ENCODE measurements around the gene EFNA4. TPM values are rescaled to one million over a fixed set of nuclear protein-coding genes. Genes with fewer than 3 reads are reported as not detected.

EFNA4 gene
- total RNA-seq, 2 donors from 2014 or later = 15.9 to 17.9 TPM

DNA sequence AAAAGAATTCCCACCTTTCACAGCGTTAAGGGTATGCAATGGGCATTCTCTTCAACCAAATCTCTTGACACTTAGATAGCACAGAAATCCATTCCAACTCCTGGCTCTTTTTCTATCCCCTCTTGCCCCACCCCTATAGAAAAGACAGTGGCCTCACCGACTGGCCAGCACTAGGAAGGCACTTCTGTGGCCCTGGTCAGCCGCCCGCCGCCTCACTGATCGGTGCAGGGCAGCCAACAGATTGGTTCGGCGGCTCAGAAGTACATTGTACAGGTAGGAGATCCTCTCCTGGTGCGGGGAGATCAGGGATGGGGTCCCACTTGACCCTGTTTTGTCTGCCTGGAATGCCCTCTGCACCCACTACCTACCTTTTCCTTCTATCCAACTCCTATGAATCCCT lies 39.2 kb upstream of the EFNA4 start:
- H3K4me3 Mint-ChIP-seq = no peak overlapping the region
- no peaks in the 10 kb centered on the region for H3K4me1 Mint-ChIP-seq
- no peak overlapping the region for H3K4me3 ChIP-seq (ENCODE audit: low read length)
- no peak overlapping the region for H3K27ac Mint-ChIP-seq
- no peaks in the 10 kb centered on the region for H3K36me3 ChIP-seq (ENCODE audit: control insufficient read depth, insufficient read depth, low read length)
- H3K4me1 ChIP-seq (ENCODE audit: control insufficient read depth, insufficient read depth, low read length) = no peaks in the 10 kb centered on the region
- no peak overlapping the region for H3K27ac ChIP-seq (ENCODE audit: low read depth, low read length)
- DNase-seq = no peak
- H3K9ac ChIP-seq (ENCODE audit: extremely low read depth, low read length, poor library complexity, severe bottlenecking) = no peak overlapping the region
- H3K36me3 Mint-ChIP-seq (ENCODE audit: low read depth) = no peaks in the 10 kb centered on the region
- H3K9me3 Mint-ChIP-seq = no peaks in the 10 kb centered on the region
- no peaks in the 10 kb centered on the region for H3K27me3 ChIP-seq (ENCODE audit: control insufficient read depth, insufficient read depth, low read length, poor library complexity, severe bottlenecking)
- H3K9me3 ChIP-seq (ENCODE audit: control insufficient read depth, low read length) = no peaks in the 10 kb centered on the region
- H3K27me3 Mint-ChIP-seq (ENCODE audit: insufficient read depth) = peaks cover 7% of the 10 kb centered on the region
- TF ChIP-seq, protein P1, sequence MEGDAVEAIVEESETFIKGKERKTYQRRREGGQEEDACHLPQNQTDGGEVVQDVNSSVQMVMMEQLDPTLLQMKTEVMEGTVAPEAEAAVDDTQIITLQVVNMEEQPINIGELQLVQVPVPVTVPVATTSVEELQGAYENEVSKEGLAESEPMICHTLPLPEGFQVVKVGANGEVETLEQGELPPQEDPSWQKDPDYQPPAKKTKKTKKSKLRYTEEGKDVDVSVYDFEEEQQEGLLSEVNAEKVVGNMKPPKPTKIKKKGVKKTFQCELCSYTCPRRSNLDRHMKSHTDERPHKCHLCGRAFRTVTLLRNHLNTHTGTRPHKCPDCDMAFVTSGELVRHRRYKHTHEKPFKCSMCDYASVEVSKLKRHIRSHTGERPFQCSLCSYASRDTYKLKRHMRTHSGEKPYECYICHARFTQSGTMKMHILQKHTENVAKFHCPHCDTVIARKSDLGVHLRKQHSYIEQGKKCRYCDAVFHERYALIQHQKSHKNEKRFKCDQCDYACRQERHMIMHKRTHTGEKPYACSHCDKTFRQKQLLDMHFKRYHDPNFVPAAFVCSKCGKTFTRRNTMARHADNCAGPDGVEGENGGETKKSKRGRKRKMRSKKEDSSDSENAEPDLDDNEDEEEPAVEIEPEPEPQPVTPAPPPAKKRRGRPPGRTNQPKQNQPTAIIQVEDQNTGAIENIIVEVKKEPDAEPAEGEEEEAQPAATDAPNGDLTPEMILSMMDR (conservative IDR thresholded peaks at IDR 0.05) = no peak
- WGBS, 2 experiments (ENCODE audit: insufficient coverage in 1 of 2, insufficient read length in 1 of 2) = 93% methylated on average over 3 to 9 of the region's 9 CpGs

DNA sequence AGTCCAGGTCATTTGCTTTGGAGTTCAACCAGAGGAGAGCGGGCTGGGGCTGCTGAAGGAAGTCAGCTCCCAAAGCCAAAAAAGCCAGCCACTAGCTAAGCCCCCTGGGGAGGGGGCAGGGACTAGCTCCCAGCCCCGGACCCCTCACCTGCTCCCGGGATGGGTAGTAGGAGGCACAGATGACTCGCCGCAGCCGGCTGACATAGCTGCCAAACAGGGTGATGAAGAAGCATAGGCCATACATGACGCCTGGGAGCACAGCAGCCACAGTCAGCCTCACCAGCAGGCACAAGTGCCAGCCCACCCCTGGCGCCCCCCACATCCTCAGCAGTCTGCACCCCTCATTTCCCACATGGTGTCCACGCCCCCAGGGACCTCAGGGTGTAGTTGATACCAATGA lies 37.4 kb upstream of the EFNA4 start:
- TF ChIP-seq, protein P1 (conservative IDR thresholded peaks at IDR 0.05) = no peak
- Histone ChIP-seq H3K9me3 (ENCODE audit: control insufficient read depth, low read length) (no peaks in the 10 kb centered on the region), H3K27me3 (ENCODE audit: control insufficient read depth, insufficient read depth, low read length, poor library complexity, severe bottlenecking) (no peaks in the 10 kb centered on the region), H3K4me1 (ENCODE audit: control insufficient read depth, insufficient read depth, low read length) (no peaks in the 10 kb centered on the region), H3K27ac (ENCODE audit: low read depth, low read length) (no peak overlapping the region), H3K4me3 (ENCODE audit: low read length) (no peak overlapping the region), H3K36me3 (ENCODE audit: control insufficient read depth, insufficient read depth, low read length) (no peaks in the 10 kb centered on the region), H3K9ac (ENCODE audit: extremely low read depth, low read length, poor library complexity, severe bottlenecking) (no peak overlapping the region)
- DNase-seq = no peak
- H3K4me1 Mint-ChIP-seq = no peaks in the 10 kb centered on the region
- no peaks in the 10 kb centered on the region for H3K36me3 Mint-ChIP-seq (ENCODE audit: low read depth)
- 68 to 82% methylated on average over 6 to 9 of the region's 9 CpGs for WGBS, 2 experiments (ENCODE audit: insufficient coverage in 1 of 2, insufficient read length in 1 of 2)
- no peak overlapping the region for H3K4me3 Mint-ChIP-seq
- no peaks in the 10 kb centered on the region for H3K9me3 Mint-ChIP-seq
- H3K27me3 Mint-ChIP-seq (ENCODE audit: insufficient read depth) = peaks cover 2% of the 10 kb centered on the region
- H3K27ac Mint-ChIP-seq = no peak overlapping the region

DNA sequence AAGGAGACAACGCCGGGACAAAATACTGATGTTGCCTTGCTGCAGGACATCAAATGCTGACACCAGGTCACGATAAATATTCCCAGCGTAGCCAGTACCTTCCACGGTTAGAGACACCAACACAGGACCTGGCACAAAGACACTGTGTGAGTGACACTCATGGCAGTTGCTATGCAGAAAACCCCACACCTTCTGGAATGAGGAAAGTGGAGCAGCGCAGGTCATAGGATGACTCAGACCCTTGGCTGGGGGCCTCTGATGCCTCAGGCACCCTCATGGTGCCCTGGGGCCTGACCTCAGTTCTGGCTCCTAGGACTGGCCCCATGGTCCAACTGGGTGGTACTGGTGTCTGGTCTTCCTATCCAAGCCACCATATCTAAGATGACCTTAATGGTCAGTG lies 37.0 kb upstream of the EFNA4 start:
- H3K9me3 Mint-ChIP-seq = no peaks in the 10 kb centered on the region
- H3K4me3 ChIP-seq (ENCODE audit: low read length) = no peak overlapping the region
- no peak overlapping the region for H3K27ac Mint-ChIP-seq
- no peak for DNase-seq
- H3K4me1 Mint-ChIP-seq = no peaks in the 10 kb centered on the region
- H3K27me3 Mint-ChIP-seq (ENCODE audit: insufficient read depth) = peaks cover 2% of the 10 kb centered on the region
- no peaks in the 10 kb centered on the region for H3K36me3 ChIP-seq (ENCODE audit: control insufficient read depth, insufficient read depth, low read length)
- WGBS, 2 experiments (ENCODE audit: insufficient coverage in 1 of 2, insufficient read length in 1 of 2) = 90 to 91% methylated on average over 6 of the region's 6 CpGs
- H3K27me3 ChIP-seq (ENCODE audit: control insufficient read depth, insufficient read depth, low read length, poor library complexity, severe bottlenecking) = no peaks in the 10 kb centered on the region
- no peaks in the 10 kb centered on the region for H3K36me3 Mint-ChIP-seq (ENCODE audit: low read depth)
- no peak overlapping the region for H3K9ac ChIP-seq (ENCODE audit: extremely low read depth, low read length, poor library complexity, severe bottlenecking)
- H3K9me3 ChIP-seq (ENCODE audit: control insufficient read depth, low read length) = no peaks in the 10 kb centered on the region
- H3K4me3 Mint-ChIP-seq = no peak overlapping the region
- TF ChIP-seq, protein P1 (conservative IDR thresholded peaks at IDR 0.05) = no peak
- no peak overlapping the region for H3K27ac ChIP-seq (ENCODE audit: low read depth, low read length)
- H3K4me1 ChIP-seq (ENCODE audit: control insufficient read depth, insufficient read depth, low read length) = no peaks in the 10 kb centered on the region
